ENCODE measurements around the gene TJAP1.

Gene TJAP1

GRCh38 chr6:43477235-43478007, at the start of gene TJAP1:
TSS of gene TJAP1 (plus strand) at chr6:43477570. CDS start at chr6:43499002, 21,432 bp downstream.
- peak; percentile 98 for FAIRE-seq
- DNase-seq (ENCODE audit: insufficient read length, low spot score), result peak; percentile 95

GRCh38 chr6:43428112-43428570, 49.2 kb upstream of the TJAP1 start:
- FAIRE-seq, result no peak
- peak; percentile 24 for DNase-seq (ENCODE audit: insufficient read length, low spot score)

- DNase-seq (ENCODE audit: insufficient read length, low spot score) (no peak), FAIRE-seq (no peak)
These were observed 48.5 kb upstream of the TJAP1 start for GRCh38 chr6:43428874-43429273.

- FAIRE-seq, result no peak
- no peak for DNase-seq (ENCODE audit: insufficient read length, low spot score)
These were observed 45.1 kb upstream of the TJAP1 start for GRCh38 chr6:43432009-43432945.

- no peak for FAIRE-seq
These were observed 44.2 kb upstream of the TJAP1 start for GRCh38 chr6:43433148-43433547.

GRCh38 chr6:43434001-43434840, 43.1 kb upstream of the TJAP1 start:
- FAIRE-seq, result no peak

More at GRCh38 chr6:43433148-43433547, 44.2 kb upstream of the TJAP1 start:
- no peak for DNase-seq (ENCODE audit: insufficient read length, low spot score)

GRCh38 chr6:43434943-43435342, 42.4 kb upstream of the TJAP1 start:
- FAIRE-seq (no peak), DNase-seq (ENCODE audit: insufficient read length, low spot score) (no peak)

More at GRCh38 chr6:43434001-43434840, 43.1 kb upstream of the TJAP1 start:
- DNase-seq (ENCODE audit: insufficient read length, low spot score), result no peak

- FAIRE-seq (no peak), DNase-seq (ENCODE audit: insufficient read length, low spot score) (no peak)
These were observed 41.5 kb upstream of the TJAP1 start for GRCh38 chr6:43435682-43436437.

- FAIRE-seq (peak; percentile 65), DNase-seq (ENCODE audit: insufficient read length, low spot score) (peak; percentile 74)
These were observed 40.6 kb upstream of the TJAP1 start for GRCh38 chr6:43436577-43437282.

GRCh38 chr6:43437700-43438099, 39.7 kb upstream of the TJAP1 start:
- FAIRE-seq (no peak), DNase-seq (ENCODE audit: insufficient read length, low spot score) (no peak)

- no peak for FAIRE-seq
These were observed 34.4 kb upstream of the TJAP1 start for GRCh38 chr6:43442935-43443334.

GRCh38 chr6:43444036-43444435, 33.3 kb upstream of the TJAP1 start:
- DNase-seq (ENCODE audit: insufficient read length, low spot score) (no peak), FAIRE-seq (no peak)

More at GRCh38 chr6:43442935-43443334, 34.4 kb upstream of the TJAP1 start:
- DNase-seq (ENCODE audit: insufficient read length, low spot score), result no peak

GRCh38 chr6:43444582-43444981, 32.8 kb upstream of the TJAP1 start:
- DNase-seq (ENCODE audit: insufficient read length, low spot score), result no peak
- no peak for FAIRE-seq

- no peak for FAIRE-seq
- no peak for DNase-seq (ENCODE audit: insufficient read length, low spot score)
These were observed 31.8 kb upstream of the TJAP1 start for GRCh38 chr6:43445576-43445975.

GRCh38 chr6:43447604-43448003, 29.8 kb upstream of the TJAP1 start:
- FAIRE-seq, result no peak

GRCh38 chr6:43448916-43449315, 28.5 kb upstream of the TJAP1 start:
- no peak for FAIRE-seq
- DNase-seq (ENCODE audit: insufficient read length, low spot score), result no peak

More at GRCh38 chr6:43447604-43448003, 29.8 kb upstream of the TJAP1 start:
- no peak for DNase-seq (ENCODE audit: insufficient read length, low spot score)

GRCh38 chr6:43450699-43451131, 26.7 kb upstream of the TJAP1 start:
- FAIRE-seq (no peak), DNase-seq (ENCODE audit: insufficient read length, low spot score) (no peak)

GRCh38 chr6:43451348-43451747, 26.0 kb upstream of the TJAP1 start:
- DNase-seq (ENCODE audit: insufficient read length, low spot score), result no peak
- no peak for FAIRE-seq

- no peak for FAIRE-seq
- no peak for DNase-seq (ENCODE audit: insufficient read length, low spot score)
These were observed 25.4 kb upstream of the TJAP1 start for GRCh38 chr6:43451939-43452338.
